SH-SY5Y (cell line): ENCODE measurements around the gene GPC3.

Source experiments
- GATA2 ChIP-seq: IDR thresholded peaks from 2 replicates; pipeline ENCODE4 v1.6.1; 2011; ENCODE audit warnings: mild to moderate bottlenecking, low read depth, low read length
- GATA3 ChIP-seq: IDR thresholded peaks from 2 replicates; pipeline ENCODE4 v1.6.1; 2011; ENCODE audit warnings: low read depth, mild to moderate bottlenecking, low read length, moderate library complexity

GPC3 gene

GRCh38 chrX:133846311-133846710 lies 139.1 kb downstream of the GPC3 start:
- TF ChIP-seq GATA3 (no peak), GATA2 (no peak)

GRCh38 chrX:133840415-133840814 lies 145.0 kb downstream of the GPC3 start:
- TF ChIP-seq GATA3 (no peak), GATA2 (no peak)

- no peak for TF ChIP-seq GATA3
- no peak for TF ChIP-seq GATA2
Measured at GRCh38 chrX:133838761-133839676, 146.4 kb downstream of the GPC3 start.

- no peak for TF ChIP-seq GATA3
- no peak for TF ChIP-seq GATA2
Measured at GRCh38 chrX:133837091-133837490, 148.3 kb downstream of the GPC3 start.

- no peak for TF ChIP-seq GATA2
- TF ChIP-seq GATA3 = no peak
Measured at GRCh38 chrX:133836561-133836960, 148.8 kb downstream of the GPC3 start.

GRCh38 chrX:133834771-133835170 lies 150.6 kb downstream of the GPC3 start:
- TF ChIP-seq GATA2 = no peak
- TF ChIP-seq GATA3 = no peak

- TF ChIP-seq GATA2 = no peak
- no peak for TF ChIP-seq GATA3
Measured at GRCh38 chrX:133819546-133819945, 165.8 kb downstream of the GPC3 start.

GRCh38 chrX:133818019-133818418 lies 167.4 kb downstream of the GPC3 start:
- TF ChIP-seq GATA2 (no peak), GATA3 (no peak)

GRCh38 chrX:133815496-133815895 lies 169.9 kb downstream of the GPC3 start:
- no peak for TF ChIP-seq GATA2
- no peak for TF ChIP-seq GATA3

GRCh38 chrX:133813971-133814370 lies 171.4 kb downstream of the GPC3 start:
- no peak for TF ChIP-seq GATA3
- no peak for TF ChIP-seq GATA2

- TF ChIP-seq GATA3 = no peak
- no peak for TF ChIP-seq GATA2
Measured at GRCh38 chrX:133812402-133812801, 173.0 kb downstream of the GPC3 start.

GRCh38 chrX:133810925-133811324 lies 174.5 kb downstream of the GPC3 start:
- TF ChIP-seq GATA2 = no peak
- no peak for TF ChIP-seq GATA3

GRCh38 chrX:133804072-133804471 lies 181.3 kb downstream of the GPC3 start:
- TF ChIP-seq GATA3 = no peak
- TF ChIP-seq GATA2 = no peak

GRCh38 chrX:133796282-133796681 lies 189.1 kb downstream of the GPC3 start:
- TF ChIP-seq GATA2 (no peak), GATA3 (no peak)

- no peak for TF ChIP-seq GATA2
- no peak for TF ChIP-seq GATA3
Measured at GRCh38 chrX:133794126-133794525, 191.3 kb downstream of the GPC3 start.

GRCh38 chrX:133793626-133794025 lies 191.8 kb downstream of the GPC3 start:
- TF ChIP-seq GATA3 (no peak), GATA2 (no peak)

GRCh38 chrX:133792198-133792953 lies 193.0 kb downstream of the GPC3 start:
- no peak for TF ChIP-seq GATA2
- TF ChIP-seq GATA3 = no peak
